ENCODE data around the gene DPH5.

- TF ChIP-seq POLR2A (IDR thresholded peaks at IDR 0.05), result no peak
- TF ChIP-seq CTCF (IDR thresholded peaks at IDR 0.05), result no peak
- TF ChIP-seq POLR2AphosphoS5 (IDR thresholded peaks at IDR 0.05; ENCODE audit: insufficient read depth in 1 of 2, low read depth in 1 of 2), result no peak
These were observed 66.0 kb downstream of the DPH5 start for GRCh38 chr1:100959502-100960060.
